HG02852 (cell line): Measurements from ENCODE around the gene FAM50A.
"Not testable (repeated sequence)": the region's sequence is repeated elsewhere in the genome, so short reads cannot be mapped to it uniquely, and the experiment has no call there.

Experiments
- ATAC-seq: cut with Tn5 transposase; IDR thresholded peaks from one replicate; pipeline ENCODE4 v1.9.1; 2021; ENCODE audit warnings: mild to moderate bottlenecking, moderate library complexity; ENCODE audit not compliant: unreplicated experiment

The FAM50A gene

GRCh38 chrX:154481911-154482601 is 38.1 kb downstream of the FAM50A start:
- no peak for ATAC-seq

- no peak for ATAC-seq
Measured at GRCh38 chrX:154482786-154483185, 38.8 kb downstream of the FAM50A start.

GRCh38 chrX:154483325-154483724 is 39.4 kb downstream of the FAM50A start:
- no peak for ATAC-seq

- no peak for ATAC-seq
Measured at GRCh38 chrX:154484255-154485149, 40.6 kb downstream of the FAM50A start.

- no peak for ATAC-seq
Measured at GRCh38 chrX:154485150-154486051, 41.5 kb downstream of the FAM50A start.

- ATAC-seq, result no peak
Measured at GRCh38 chrX:154486052-154486395, 42.1 kb downstream of the FAM50A start.

- no peak for ATAC-seq
Measured at GRCh38 chrX:154486396-154487207, 42.7 kb downstream of the FAM50A start, which contains the start of gene UBL4A. Gene UBL4A, minus strand, starts transcription at chrX:154486615. Its CDS starts 31 bp downstream, at chrX:154486584.

- ATAC-seq, result no peak
Measured at GRCh38 chrX:154487518-154488290, 43.8 kb downstream of the FAM50A start.

GRCh38 chrX:154488336-154489075 is 44.6 kb downstream of the FAM50A start:
- no peak for ATAC-seq

GRCh38 chrX:154489182-154489581 is 45.2 kb downstream of the FAM50A start:
- no peak for ATAC-seq

- ATAC-seq, result peak; percentile 30
Measured at GRCh38 chrX:154490021-154490413, 46.1 kb downstream of the FAM50A start.

GRCh38 chrX:154490414-154491083 is 46.6 kb downstream of the FAM50A start, which contains the start of gene SLC10A3:
Gene SLC10A3, minus strand, starts transcription at chrX:154490629. Its CDS starts 1,689 bp downstream, at chrX:154488940.
- ATAC-seq, result peak; percentile 67

GRCh38 chrX:154494715-154495114 is 50.8 kb downstream of the FAM50A start:
- ATAC-seq, result no peak

GRCh38 chrX:154495472-154495922 is 51.6 kb downstream of the FAM50A start:
- no peak for ATAC-seq

GRCh38 chrX:154496591-154497137 is 52.7 kb downstream of the FAM50A start:
- not testable (repeated sequence) for ATAC-seq
